ENCODE measurements around the gene ACAA1.
"Not testable (repeated sequence)": the region's sequence is repeated elsewhere in the genome, so short reads cannot be mapped to it uniquely, and the experiment has no call there.

The ACAA1 gene

DNA sequence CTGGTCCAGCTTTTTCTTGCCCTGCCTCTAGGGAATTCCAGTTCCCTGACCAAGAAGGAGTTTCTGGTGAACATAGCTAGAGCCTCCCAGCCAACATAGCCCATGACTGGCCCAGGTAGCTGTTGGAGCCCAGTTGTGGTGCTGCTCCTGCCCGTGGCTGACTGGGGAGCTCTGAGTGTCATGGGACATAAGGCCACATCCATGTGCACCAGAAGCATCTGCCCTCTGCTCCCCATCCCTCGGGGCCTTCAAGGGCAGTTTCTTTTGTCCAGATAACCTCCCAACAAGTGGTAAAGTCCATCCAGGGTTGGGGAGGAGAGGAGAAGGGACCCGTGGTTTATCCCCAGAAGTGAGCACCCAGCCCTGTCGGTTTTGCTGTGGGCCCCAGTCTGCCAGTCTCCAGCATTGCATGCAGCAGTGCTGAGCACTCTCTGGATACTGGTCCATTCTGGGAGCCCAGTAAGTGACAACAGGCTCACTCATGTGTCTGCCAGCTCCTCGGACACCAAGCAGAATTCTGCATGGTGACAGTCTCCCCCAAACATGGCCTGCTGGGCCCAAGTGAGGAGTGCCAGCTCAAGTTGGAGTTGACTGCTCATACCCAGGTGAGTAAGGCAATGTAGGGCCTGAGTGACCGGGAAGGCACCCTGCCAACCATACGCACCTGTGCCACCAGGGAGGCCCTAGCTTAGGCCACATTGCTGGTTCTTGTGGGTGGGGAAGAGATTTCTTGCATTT is 28.8 kb downstream of the ACAA1 start:
- DNase-seq (ENCODE audit: low read depth, low spot score): no peak

DNA sequence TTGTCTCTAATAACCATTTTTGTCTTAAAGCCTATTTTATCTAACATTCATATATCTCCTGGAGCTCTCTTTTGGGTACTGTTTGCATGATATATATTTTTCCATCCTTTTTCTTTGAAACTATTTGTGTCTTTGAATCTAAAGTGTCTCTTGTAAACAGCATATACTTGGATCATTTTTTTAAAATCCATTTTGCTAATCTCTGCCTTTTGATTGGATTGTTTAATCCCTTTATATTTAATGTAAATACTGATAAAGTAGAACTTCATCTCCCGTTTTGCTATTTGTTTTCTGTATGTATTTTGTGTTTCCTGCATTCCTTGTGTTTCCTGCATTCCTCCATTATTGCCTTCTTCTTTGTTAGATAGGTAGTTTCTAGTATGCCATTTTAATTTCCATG is 31.4 kb downstream of the ACAA1 start:
- no peak for DNase-seq (ENCODE audit: low read depth, low spot score)

DNA sequence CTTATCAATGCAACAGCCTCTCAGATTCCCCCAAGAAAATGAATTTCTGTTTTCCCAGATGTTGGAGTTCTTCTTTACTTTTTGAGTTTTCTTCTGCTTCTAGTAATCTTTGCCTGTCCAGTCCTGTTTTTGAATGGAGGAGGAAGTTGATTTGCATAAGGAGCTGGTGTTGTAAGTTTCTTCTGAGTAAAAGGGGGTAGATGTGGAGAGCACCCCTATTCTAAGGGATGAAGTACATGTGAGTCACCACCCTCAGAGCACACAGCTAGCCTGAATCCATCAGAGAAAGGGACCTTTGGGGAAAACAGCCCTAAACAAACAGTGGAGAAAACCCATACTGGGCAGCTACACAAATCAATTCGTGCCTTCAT is 34.5 kb downstream of the ACAA1 start:
- DNase-seq (ENCODE audit: low read depth, low spot score): no peak

DNA sequence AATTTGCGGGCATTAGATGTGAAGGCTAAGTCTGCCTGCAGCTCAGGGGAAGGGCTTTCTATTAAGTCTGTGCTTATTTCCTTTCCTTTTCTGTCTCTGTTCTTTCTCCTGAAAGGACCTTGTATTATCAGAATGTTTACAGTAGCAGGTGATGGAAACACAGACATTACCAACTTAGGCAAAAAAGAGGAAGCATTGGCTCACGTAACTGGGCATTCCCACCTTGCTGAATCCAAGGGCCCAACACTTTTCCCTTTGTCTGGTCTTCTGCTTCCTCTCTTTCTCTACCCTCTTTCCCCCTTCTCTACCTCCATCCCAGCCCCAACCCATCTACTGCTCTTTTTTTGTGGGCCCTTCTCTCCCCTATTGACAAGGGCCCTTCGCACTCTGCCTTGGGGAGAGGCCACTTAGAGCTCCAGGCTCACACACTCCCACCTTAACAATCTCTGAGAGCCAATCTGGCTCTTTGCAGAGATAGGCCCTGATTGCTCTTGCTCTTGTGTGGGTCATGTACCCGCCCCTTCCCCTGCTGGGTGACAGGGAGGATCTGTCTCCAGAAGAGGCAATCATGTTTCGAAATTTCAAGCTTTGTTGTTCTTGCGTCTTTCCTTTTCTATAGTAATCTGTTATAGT is 35.0 kb downstream of the ACAA1 start:
- no peak for DNase-seq (ENCODE audit: low read depth, low spot score)

DNA sequence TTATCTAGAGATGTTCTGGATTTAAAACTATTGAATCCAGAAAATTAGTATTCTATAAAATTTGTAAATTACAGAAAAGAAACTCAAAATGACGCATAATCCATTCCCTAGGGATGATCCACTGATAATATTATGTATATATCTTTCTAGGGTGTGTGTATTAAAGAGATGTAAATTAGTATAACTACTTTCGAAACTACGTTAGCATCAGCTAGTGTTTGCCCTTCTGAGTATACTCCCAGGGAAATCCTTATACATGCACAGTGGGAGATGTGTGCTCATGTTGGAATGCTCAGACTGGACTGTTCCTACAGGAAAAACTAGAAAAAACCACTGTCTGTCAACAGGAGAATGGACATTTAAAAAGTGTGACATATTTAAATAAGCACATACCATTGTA is 36.4 kb downstream of the ACAA1 start:
- no peak for DNase-seq (ENCODE audit: low read depth, low spot score)

DNA sequence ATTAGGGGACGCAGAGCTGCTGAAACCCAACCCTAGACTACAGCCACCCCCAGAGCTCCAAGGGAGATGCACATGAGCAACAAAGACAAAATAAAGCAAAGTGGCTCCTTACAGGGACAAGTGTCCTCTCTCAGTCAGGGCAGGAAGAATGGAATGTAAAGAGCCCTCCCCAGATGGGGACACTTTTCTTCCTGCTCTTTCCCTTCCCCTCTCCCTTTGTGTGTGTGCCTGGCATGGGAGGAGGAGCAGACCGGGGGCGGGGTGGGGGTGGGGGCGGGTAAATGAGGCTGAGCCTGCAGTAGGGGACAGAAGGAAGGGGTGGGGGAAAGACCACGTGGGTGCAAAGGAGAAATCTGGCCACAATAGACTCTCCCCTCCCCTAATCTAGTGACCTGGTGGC is 37.4 kb downstream of the ACAA1 start:
- DNase-seq (ENCODE audit: low read depth, low spot score): no peak

DNA sequence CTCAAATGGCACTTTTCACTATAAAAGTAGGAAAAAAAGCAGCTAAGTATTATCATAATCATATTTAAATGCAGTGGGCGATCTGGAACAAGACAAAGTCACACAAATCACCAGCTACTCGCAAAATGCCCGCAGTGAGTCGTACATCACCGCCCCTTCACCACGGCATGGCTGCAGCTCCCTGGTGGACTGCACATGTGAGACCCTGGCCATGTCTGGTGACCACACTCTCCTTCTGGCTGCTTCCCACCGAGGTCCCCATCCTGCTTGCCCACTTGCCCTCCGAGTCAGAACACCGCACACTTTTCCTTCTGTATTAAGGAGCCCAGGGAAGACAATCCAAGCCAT is 38.6 kb downstream of the ACAA1 start:
- DNase-seq (ENCODE audit: low read depth, low spot score): no peak

DNA sequence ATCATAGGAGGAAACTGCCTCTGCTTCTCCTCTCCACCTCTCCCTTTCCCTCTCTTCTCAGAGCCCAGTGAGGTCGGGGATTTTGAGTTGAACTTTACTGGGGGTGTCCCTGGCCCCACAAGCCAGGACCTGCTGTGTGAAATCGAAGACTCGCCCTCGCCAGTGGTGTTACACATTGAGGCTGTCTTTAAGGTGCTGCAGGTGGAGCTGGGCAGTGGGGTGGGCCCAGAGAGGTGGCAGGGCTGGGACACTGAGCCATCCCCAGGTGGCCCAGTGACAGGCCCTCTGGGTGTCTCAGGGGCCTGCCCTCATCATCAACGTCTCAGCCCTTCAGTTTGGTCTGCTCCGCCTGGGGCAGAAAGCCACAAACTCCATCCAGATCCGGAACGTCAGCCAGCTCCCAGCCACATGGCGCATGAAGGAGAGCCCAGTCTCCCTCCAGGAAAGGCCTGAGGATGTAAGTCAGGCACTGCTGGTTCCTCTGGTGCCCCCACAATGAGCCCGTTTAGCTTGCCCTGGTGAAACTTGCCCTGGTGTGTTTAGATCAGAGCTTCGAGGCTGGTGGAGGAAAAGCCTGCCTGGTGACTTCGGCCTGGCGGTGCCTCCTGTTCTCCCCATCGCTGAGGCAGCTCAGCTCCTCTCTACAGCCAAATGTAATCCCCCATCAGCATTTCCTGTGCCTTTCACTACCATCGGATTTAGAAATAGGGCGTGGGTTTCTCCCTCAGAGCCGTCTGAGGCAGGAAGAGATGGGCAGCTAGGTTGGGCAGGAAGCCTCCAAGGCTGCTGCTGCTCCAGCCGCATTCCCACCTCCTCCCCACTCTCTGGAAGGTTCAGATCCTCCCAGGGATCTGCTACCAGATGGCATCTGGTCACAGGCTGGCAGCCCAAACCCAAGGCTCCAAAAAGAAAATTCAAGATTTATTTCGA is 39.2 kb downstream of the ACAA1 start:
- no peak for DNase-seq (ENCODE audit: low read depth, low spot score)

DNA sequence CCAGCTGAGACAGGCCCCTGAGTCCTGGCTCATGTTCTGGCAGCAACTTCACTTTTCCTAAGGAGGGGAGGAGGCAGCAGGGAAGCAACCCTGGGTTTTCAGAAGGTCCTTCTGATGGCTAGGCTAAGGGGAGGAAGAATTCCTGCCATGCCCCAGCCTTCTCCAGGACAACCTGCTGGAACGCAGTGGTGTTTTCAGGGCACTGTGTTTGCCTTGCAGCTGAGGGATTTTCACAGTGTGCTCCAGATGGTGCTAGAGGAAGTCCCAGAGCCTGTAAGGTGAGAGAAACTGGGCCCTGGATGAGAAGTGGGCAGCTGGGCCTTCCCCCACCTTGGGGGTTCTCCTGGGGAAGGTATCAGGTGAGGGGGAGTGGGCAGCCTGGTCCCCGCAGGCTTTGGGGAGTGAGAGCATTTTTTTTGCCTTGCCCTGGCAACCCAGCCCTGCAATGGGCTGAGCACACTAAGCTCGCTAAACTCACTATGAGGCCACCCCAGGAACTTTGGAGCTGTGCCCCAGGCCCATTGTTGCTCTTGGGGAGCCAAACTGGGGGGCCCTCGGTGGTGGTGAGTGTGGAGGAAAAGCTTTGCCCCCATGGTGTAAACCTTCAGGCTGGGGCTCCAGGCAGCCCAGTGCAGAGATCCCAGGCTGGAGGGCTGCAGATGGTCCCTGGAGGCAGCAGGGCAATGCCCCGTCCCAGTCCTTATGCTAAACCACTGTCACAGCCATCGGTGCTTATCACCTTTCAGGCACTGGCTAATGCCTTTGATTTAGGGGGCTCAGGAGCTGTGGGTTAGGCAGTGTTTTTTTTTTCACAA is 41.1 kb downstream of the ACAA1 start:
- no peak for DNase-seq (ENCODE audit: low read depth, low spot score)

DNA sequence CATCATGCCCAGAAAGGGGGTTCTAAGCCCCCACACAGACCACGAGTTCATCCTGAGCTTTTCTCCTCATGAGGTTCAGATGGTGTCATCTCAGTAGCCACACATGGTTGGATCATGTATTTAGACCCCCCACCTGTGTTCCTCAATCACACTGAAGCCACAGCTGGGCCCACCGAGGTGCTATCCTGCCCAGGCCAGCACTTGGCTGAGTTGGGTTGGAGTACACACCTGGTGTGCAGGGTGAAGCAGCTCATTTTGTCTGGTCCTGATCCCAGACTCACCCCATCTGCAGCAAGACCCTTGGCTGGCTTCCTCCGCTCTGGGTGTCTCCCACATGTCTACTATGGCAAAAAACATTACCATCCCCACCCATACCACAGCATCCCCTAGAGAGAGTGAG is 41.9 kb downstream of the ACAA1 start:
- no peak for DNase-seq (ENCODE audit: low read depth, low spot score)

DNA sequence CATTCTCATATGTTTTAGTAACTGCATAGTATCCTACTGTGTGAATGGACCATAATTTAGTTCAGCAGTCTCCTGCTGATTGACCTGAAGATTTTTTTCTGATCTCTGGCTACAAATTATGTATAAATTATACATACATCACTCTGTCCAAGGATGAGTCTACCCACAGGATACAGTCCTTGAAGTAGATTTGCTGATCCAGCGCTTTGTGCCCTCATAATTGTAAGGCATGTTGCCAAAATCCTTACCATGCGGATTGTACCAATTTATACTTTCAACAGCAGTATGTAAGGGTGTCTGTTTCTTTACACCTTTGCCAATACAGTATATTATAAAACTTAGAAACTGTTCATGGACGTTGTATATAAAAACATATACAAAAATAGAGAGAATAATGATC is 46.5 kb downstream of the ACAA1 start:
- no peak for DNase-seq (ENCODE audit: low read depth, low spot score)

DNA sequence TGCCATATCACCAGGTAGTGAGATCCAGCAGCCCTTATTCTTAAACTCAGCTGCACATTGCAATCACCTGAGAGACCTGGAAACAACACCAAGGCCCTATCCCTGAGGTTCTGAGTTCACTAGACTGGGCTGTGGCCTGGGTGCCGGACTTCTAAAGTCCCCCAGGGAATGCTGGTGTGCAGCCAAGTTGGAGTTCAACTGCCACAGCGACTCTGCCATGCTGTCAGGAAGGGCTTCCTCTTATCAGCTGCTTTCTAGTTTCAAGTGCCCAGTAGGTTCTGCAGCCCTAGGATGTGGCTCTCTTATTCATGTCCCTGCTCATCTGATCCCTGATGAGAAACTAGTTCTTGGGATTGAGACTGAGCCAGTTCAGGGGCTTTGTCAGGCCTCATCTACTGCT is 47.8 kb downstream of the ACAA1 start:
- DNase-seq (ENCODE audit: low read depth, low spot score): no peak

DNA sequence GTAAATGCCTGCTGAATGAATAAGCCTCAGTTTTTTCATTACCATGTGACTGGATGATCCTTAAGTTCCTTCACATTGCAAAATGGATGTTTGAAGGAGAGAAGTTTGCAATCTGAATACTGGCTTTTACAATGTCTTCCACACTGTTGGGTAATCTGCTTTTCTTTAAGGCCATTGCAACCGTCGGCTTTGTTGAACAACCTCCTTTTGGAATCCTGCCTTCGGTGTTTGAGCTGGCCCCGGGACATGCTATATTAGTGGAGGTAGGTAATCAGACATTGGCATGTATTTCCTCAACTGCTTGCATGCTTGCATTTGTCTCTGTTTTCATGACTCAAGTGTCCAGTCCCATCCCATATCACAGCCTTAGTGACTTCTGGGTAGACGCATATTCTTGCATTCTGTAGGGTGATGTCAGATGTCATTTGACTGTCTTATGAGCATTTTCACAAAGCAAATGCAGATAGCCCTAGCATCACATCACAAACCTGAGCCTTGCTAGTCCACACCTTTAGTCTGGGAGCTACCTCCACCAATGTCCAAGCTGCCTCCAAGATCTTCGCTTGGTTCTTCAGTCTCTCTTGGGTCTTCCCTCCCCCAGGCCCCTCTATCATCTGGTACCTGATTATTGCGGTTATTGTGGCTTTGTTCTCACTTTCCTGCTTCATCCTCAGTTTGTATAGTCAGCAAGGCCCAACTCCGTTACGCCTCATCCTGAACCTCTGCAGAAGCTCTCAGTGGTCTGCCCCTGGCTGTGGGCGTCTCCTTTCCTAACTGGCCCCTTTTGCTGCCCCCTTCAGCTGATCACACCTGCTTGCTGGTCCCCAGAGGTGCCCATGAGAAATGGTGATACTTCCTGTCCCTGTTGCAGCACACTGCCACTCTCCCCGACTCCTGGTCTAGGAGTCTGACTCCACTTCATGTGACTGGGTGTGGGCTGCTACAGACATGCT is 48.5 kb downstream of the ACAA1 start:
- DNase-seq (ENCODE audit: low read depth, low spot score): no peak

DNA sequence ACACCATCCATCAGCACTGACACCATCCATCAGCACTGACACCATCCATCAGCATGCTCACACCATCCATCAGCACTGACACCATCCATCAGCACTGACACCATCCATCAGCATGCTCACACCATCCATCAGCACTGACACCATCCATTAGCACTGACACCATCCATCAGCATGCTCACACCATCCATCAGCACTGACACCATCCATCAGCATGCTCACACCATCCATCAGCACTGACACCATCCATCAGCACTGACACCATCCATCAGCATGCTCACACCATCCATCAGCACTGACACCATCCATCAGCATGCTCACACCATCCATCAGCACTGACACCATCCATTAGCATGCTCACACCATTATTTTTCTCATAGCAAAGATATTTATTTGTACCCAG is 49.6 kb downstream of the ACAA1 start:
- not testable (repeated sequence) for DNase-seq (ENCODE audit: low read depth, low spot score)

DNA sequence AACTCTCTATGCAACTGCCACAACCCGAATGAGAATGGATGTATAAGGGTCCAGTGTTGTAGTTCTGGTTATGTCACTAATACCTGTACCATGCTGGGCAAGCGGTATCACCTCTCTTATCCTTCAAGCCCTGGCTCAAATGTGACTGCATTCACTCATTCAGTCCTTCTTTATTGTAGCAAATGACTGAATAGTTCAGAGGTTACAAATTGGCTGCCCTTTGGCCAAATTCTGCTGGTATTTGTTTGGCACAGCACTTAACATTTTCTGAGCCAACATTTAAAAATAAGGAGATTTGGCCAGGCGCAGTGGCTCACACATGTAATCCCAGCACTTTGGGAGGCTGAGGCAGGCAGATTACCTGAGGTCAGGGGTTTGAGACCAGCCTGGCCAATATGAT is 50.4 kb downstream of the ACAA1 start:
- no peak for DNase-seq (ENCODE audit: low read depth, low spot score)

DNA sequence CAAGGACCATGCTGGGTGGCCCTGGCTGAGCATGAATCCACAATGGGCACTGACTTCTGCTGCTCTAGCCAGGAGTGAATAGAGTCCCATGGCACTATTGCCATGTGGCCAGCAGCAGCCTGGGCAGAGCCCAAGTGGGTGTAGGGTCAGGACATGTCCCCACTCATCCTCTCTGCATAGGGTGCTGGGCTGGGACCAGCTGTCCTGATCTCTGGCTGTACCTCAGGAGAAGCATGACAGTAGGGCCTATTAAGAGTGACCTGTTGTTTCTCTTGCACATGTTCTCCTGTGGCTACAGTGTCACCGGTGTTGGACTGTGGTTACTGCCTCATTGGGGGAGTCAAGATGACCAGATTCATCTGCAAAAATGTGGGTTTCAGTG is 51.0 kb downstream of the ACAA1 start:
- DNase-seq (ENCODE audit: low read depth, low spot score): no peak

DNA sequence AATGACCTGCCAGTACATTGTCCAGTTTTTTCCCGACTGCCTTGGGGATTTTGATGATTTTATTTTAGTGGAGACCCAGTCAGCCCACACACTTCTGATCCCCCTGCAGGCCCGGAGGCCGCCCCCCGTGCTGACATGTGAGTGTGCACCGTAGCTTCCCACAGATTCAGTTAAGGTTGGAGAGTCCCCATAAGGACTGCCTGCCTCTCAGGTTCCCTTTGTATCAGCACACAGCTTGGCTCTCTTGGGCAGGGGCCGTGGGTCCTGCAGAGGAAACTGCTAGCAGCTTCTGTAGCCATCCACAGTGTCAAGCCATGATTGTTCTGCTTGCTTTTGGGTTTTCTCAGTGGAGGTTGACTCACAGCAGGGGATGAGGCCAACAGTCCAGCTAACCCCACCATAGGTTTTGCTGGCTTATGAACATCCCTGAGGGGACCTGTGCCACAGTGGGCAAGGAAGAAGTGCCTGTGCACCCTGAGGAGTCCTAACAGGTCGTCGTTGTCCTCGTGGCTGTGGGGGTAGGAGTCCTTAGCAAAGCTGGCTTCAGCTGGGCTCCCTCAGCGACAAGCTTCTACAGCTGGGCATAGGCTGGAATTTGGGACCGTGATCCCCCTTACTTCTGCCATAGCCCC is 51.5 kb downstream of the ACAA1 start:
- DNase-seq (ENCODE audit: low read depth, low spot score): no peak

DNA sequence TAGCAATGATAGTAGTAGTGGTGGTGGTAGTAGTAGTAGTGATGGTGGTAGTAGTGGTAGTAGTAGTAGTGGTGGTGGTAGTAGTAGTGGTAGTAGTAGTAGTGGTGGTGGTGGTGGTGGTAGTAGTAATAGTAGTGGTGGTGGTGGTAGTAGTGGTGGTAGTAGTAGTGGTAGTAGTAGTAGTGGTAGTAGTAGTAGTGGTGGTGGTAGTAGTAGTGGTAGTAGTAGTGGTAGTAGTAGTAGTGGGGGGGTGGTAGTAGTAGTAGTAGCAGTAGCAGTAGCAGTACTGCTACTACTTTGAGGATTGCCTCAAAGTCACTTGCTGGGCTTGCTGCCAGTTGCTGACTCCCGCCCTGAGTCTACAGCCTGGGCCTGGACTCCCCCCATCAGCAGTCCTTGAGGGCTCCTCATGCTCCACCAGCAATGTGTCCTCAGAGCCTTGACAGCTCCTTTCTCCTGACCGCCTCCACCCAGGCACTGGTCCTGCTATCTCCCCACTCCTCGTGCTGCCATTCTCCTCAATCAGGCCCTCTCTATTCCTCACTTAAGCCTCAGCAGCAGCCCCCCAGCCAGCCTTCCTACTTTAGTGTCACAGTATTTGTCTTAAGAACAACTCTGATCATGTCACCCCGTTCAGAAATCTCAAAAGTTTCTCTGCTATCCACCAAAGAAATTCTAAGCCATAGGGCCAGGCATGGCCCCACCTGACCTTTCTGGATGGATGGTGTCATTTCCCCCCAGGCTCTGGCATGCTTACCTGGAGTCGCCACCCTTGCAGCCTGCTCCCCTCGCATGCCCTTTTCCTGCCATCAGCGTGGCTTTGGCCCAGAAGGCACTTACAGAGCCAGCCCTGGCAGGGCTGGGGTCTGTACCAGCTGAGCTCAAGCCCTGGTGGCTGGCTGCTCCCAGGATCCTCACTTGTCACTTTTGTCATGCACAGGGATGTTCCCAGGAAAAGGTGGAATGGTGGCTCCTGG is 52.3 kb downstream of the ACAA1 start:
- no peak for DNase-seq (ENCODE audit: low read depth, low spot score)

DNA sequence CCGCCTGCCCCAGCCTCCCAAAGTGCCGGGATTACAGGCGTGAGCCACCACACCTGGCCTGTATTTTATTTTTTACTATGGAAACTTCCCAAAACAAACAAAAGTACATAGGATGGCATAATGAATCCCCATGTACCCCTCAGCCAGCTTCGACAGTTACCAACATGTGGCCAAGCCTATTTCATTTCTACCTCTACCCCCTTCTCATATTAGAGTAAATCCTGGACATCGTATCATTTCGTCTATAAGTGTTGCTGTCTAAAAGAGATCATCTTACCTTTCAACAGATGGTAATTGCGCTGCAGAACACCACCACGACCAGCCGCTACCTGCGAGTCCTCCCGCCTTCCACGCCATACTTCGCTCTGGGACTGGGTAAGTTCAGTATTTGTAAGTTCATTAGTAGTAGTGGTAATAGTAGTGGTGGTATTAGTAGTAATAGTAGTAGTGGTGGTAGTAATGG is 53.0 kb downstream of the ACAA1 start:
- no peak for DNase-seq (ENCODE audit: low read depth, low spot score)
